Aorta (tissue), 5 donors: Measurements from ENCODE around the gene ETV6. TPM values are rescaled to one million over a fixed set of nuclear protein-coding genes. Genes with fewer than 3 reads are reported as not detected.

ENCODE experiments used
- ATAC-seq: fragments of 200-7000 bp; cut with Tn5 transposase; one replicate; pipeline ENCODE4 v1.9.1; 2022; ENCODE audit warnings: moderate library complexity; ENCODE audit not compliant: low FRiP score
- DNase-seq, 2 donors: peaks; one replicate each; pipeline ENCODE4 v3.0.0-alpha.2; 2020
- H3K27ac ChIP-seq, 2 donors: one replicate each; pipeline ENCODE4 v1.5.1; 2013; ENCODE audit warnings: low read length in 2 of 2, mild to moderate bottlenecking in 2 of 2, moderate library complexity in 2 of 2, control low read depth in 1 of 2, inconsistent platforms in 1 of 2, low read depth in 1 of 2
- H3K27me3 ChIP-seq, 2 donors: one replicate each; pipeline ENCODE4 v1.6.1; 2013; ENCODE audit warnings: control low read depth in 1 of 2, low read length in 1 of 2, mild to moderate bottlenecking in 1 of 2, moderate library complexity in 1 of 2; ENCODE audit not compliant: insufficient read depth in 2 of 2, control insufficient read depth in 1 of 2
- H3K36me3 ChIP-seq, 2 donors: one replicate each; pipeline ENCODE4 v1.6.1; 2013; ENCODE audit warnings: control low read depth in 1 of 2, low read length in 1 of 2, mild to moderate bottlenecking in 1 of 2; ENCODE audit not compliant: insufficient read depth in 2 of 2, control insufficient read depth in 1 of 2
- H3K4me1 ChIP-seq, 2 donors: one replicate each; pipeline ENCODE4 v1.6.1; 2013; ENCODE audit warnings: low read length in 2 of 2, control low read depth in 1 of 2, mild to moderate bottlenecking in 1 of 2, moderate library complexity in 1 of 2; ENCODE audit not compliant: insufficient read depth in 2 of 2, control insufficient read depth in 1 of 2
- H3K4me3 ChIP-seq, 2 donors: one replicate each; pipeline ENCODE4 v1.5.1; 2013; ENCODE audit warnings: low read length in 2 of 2, control low read depth in 1 of 2, mild to moderate bottlenecking in 1 of 2
- H3K9me3 ChIP-seq: one replicate; pipeline ENCODE4 v1.6.1; 2013; ENCODE audit warnings: mild to moderate bottlenecking, low read length; ENCODE audit not compliant: control insufficient read depth
- WGBS, 2 donors: extraction: QIAGEN DNeasy Blood & Tissue Kit; methylation state at CpG; one replicate each; pipeline ENCODE4 v1.1.7; 2013; 5-methylcytosine and 5-hydroxymethylcytosine counted together
- intact Hi-C, 2 donors: fragments of 100-400 bp; cut with DNase I; formaldehyde crosslinking; loops; one replicate each; pipeline versions ENCODE4 v1.14.2 to v1.15.0; 2022
- polyA plus RNA-seq, 2 donors: library from polyadenylated mRNA; stranded (reverse); fragments of 200-250 nt; gene quantifications; one replicate each; pipeline ENCODE4 v1.2.3, GENCODE V29; 2013
- total RNA-seq, 2 donors: library from RNA; stranded (reverse); fragmentation: NEBNext Ultra II Directional; extraction: Animal tissue kit (Norgen Biotek cat#: 25700); gene quantifications; one replicate each; pipeline ENCODE4 v1.2.1, GENCODE V29; 2021
- donor health status: healthy with polysubstance abuse.
- donor health status: Bipolar disorder and iron deficiency.
- donor health status: DM: no; HTN: no; CAD: no.
- donor health status: DM: no; HTN: no; CAD: no.
- donor health status: DM: yes; HTN: yes; CAD: no.

Gene ETV6
- total and polyA plus RNA-seq, 4 donors = 6.9 to 113 (median 46.7) TPM

GRCh38 chr12:11822081-11822834 is 172.8 kb downstream of the ETV6 start:
- WGBS, 2 donors = 77 to 81% methylated on average over 15 of the region's 15 CpGs
- intact Hi-C loops = loop anchor here in 1 of 2 donors (5.0 kb wide), 1 partner anchor 60 kb away; no protein-coding TSS in a partner anchor
- Histone ChIP-seq H3K36me3 (no peaks in the 10 kb centered on the region), H3K4me3 (no peak overlapping the region), H3K4me1 (peaks cover under 1 to 2% of the 10 kb centered on the region in 2 donors), H3K27ac (no peak overlapping the region), H3K9me3 (no peaks in the 10 kb centered on the region), H3K27me3 (no peaks in the 10 kb centered on the region)
- no peak for DNase-seq
- ATAC-seq = no peak

DNA sequence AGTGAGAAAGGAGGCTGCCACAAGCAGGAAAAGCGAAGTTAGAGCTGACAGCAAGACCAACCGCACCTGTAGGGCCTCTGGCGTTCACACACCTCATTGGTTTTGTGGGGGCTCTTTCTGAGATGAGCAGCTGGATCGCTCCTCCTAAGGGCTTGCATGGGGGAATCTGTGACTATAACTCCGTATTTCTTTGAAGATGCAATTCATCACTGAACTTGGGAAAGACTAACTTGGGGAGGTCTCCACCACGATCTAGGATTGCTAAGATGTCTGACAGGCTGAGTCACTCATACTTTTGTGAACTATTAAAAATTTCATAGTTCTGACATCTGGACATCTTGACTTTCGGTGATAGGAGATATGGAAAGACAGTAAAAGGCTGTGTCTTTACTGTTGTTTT is 173.6 kb downstream of the ETV6 start:
- H3K27ac ChIP-seq = no peak overlapping the region
- H3K4me1 ChIP-seq = peaks cover 2 to 4% of the 10 kb centered on the region in 2 donors
- no peaks in the 10 kb centered on the region for H3K27me3 ChIP-seq
- DNase-seq = no peak
- no peak for ATAC-seq
- no peak overlapping the region for H3K4me3 ChIP-seq
- intact Hi-C loops = loop anchor here in 1 of 2 donors (5.0 kb wide), 1 partner anchor 61 kb away; no protein-coding TSS in a partner anchor
- WGBS, 2 donors = 77% methylated on average over 7 of the region's 7 CpGs
- no peaks in the 10 kb centered on the region for H3K9me3 ChIP-seq
- no peaks in the 10 kb centered on the region for H3K36me3 ChIP-seq

GRCh38 chr12:11823593-11823992 is 174.1 kb downstream of the ETV6 start:
- peaks cover 2 to 4% of the 10 kb centered on the region in 2 donors for H3K4me1 ChIP-seq
- no peaks in the 10 kb centered on the region for H3K9me3 ChIP-seq
- DNase-seq (no peak), ATAC-seq (no peak)
- 97 to 98% methylated on average over 9 of the region's 9 CpGs for WGBS, 2 donors
- no peak overlapping the region for H3K4me3 ChIP-seq
- intact Hi-C loops = loop anchor here in 1 of 2 donors (5.0 kb wide), 1 partner anchor 61 kb away; no protein-coding TSS in a partner anchor
- H3K27me3 ChIP-seq = no peaks in the 10 kb centered on the region
- H3K27ac ChIP-seq = no peak overlapping the region
- no peaks in the 10 kb centered on the region for H3K36me3 ChIP-seq

- Histone ChIP-seq H3K4me3 (no peak overlapping the region), H3K27me3 (no peaks in the 10 kb centered on the region), H3K27ac (no peak overlapping the region), H3K4me1 (peaks cover 2 to 4% of the 10 kb centered on the region in 2 donors), H3K9me3 (no peaks in the 10 kb centered on the region), H3K36me3 (no peaks in the 10 kb centered on the region)
- DNase-seq (no peak), ATAC-seq (no peak)
- intact Hi-C loops = loop anchor here in 1 of 2 donors (5.0 kb wide), 1 partner anchor 62 kb away; no protein-coding TSS in a partner anchor
- 92 to 93% methylated on average over 7 of the region's 7 CpGs for WGBS, 2 donors
Observed at GRCh38 chr12:11824069-11824468, 174.6 kb downstream of the ETV6 start.

DNA sequence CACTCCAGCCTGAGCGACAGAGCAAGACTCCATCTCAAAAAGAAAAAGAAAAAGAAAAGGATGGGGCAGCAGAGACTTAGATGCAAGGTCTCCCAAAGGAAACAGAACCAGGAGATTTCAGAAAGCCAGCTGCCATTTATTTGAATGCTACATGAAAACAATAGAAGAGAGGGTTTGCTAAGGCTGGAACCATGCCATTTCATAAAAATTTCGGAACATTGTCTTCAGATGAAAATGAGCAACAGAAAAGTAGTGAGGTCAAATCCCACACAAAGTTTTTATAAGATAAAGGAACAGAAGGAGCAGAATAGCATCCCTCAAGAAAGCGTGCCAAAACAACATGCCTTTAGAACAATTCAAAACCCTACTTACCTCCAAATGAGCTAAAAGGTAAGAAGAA is 175.3 kb downstream of the ETV6 start:
- Histone ChIP-seq H3K27ac (no peak overlapping the region), H3K4me3 (no peak overlapping the region), H3K36me3 (no peaks in the 10 kb centered on the region), H3K4me1 (peaks cover 3 to 5% of the 10 kb centered on the region in 2 donors), H3K9me3 (no peaks in the 10 kb centered on the region), H3K27me3 (no peaks in the 10 kb centered on the region)
- no peak for DNase-seq
- no peak for ATAC-seq
- 54 to 60% methylated on average over 3 of the region's 3 CpGs for WGBS, 2 donors
- intact Hi-C loops = loop anchor here in 1 of 2 donors (5.0 kb wide), 1 partner anchor 62 kb away; no protein-coding TSS in a partner anchor

DNA sequence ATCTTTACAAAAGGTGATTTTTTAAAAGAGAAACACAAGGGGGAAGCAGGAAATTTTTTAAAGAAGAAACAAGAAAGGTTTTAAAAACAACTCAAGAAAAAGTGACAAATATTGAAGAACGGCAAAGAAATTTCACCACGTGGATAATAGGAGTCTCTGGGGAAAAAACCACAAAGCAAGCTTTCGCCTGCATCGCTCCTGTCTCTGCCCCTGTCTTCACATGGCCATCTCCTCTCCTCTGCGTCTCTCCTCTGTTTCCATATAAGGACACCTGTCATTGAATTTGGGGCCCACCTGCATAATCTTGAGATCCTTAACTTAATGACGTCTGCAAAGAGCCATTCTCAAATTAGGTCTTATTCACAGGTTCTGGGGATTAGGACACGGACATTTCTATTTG is 175.8 kb downstream of the ETV6 start:
- intact Hi-C loops = no loop called here
- ATAC-seq = no peak
- H3K27ac ChIP-seq = no peak overlapping the region
- 73 to 74% methylated on average over 7 of the region's 7 CpGs for WGBS, 2 donors
- no peak overlapping the region for H3K4me3 ChIP-seq
- no peaks in the 10 kb centered on the region for H3K36me3 ChIP-seq
- no peaks in the 10 kb centered on the region for H3K27me3 ChIP-seq
- no peaks in the 10 kb centered on the region for H3K9me3 ChIP-seq
- peaks cover 5 to 6% of the 10 kb centered on the region in 2 donors for H3K4me1 ChIP-seq
- DNase-seq = no peak

DNA sequence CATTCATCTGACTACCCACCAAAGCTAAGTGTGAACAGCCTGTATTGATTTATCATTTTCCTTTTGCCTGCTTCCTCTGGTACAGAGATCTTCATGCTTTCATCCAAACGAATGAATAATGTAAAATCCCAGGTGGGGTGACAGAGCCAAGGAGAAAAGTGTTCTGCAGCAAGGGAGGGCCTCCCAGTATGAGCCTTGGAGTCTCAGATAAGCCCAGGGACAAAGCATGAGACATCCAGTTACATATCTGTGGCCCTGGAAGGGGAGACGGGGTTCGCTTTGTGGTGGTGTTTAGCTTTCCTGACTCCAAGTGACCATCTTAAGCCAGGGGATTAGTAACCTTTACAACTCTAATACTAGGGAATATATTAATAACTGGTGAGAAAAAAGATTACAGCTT is 177.1 kb downstream of the ETV6 start:
- no peak for ATAC-seq
- DNase-seq = no peak
- H3K4me3 ChIP-seq = no peak overlapping the region
- H3K27me3 ChIP-seq = no peaks in the 10 kb centered on the region
- no peaks in the 10 kb centered on the region for H3K9me3 ChIP-seq
- 61 to 66% methylated on average over 3 of the region's 3 CpGs for WGBS, 2 donors
- H3K4me1 ChIP-seq = peaks cover 5 to 6% of the 10 kb centered on the region in 2 donors
- H3K27ac ChIP-seq = no peak overlapping the region
- H3K36me3 ChIP-seq = no peaks in the 10 kb centered on the region
- intact Hi-C loops = no loop called here

GRCh38 chr12:11827091-11828061 is 177.9 kb downstream of the ETV6 start:
- H3K4me3 ChIP-seq = peak overlapping the region in 1 of 2 donors; percentile 6

More at GRCh38 chr12:11827091-11828061, 177.9 kb downstream of the ETV6 start:
- intact Hi-C loops = no loop called here
- H3K36me3 ChIP-seq = no peaks in the 10 kb centered on the region
- DNase-seq = peak in 1 of 2 donors; percentile 77
- WGBS, 2 donors = 31 to 33% methylated on average over 17 of the region's 17 CpGs
- no peak overlapping the region for H3K27ac ChIP-seq
- ATAC-seq = no peak
- H3K4me1 ChIP-seq = peaks cover 5 to 6% of the 10 kb centered on the region in 2 donors
- H3K27me3 ChIP-seq = no peaks in the 10 kb centered on the region
- H3K9me3 ChIP-seq = no peaks in the 10 kb centered on the region
